Stomach (tissue), 4 donors: Measurements from ENCODE around the gene KDM6A.

Experiments
- POLR2A ChIP-seq, 4 donors: fragments of 450-650 bp; IDR thresholded peaks; one replicate each; pipeline ENCODE4 v1.6.1; 2016; ENCODE audit warnings: antibody characterized with exemption in 4 of 4, control low read depth in 2 of 4, mild to moderate bottlenecking in 1 of 4, moderate library complexity in 1 of 4
- TF ChIP-seq, protein P1 (sequence below), 7 experiments: fragments of 450-650 bp in 4 of 7; fragments of 200-600 bp in 3 of 7; sonication (generic) in 3 of 7; IDR thresholded peaks; one replicate each; pipeline ENCODE4 v1.5.1; 2016 to 2019; ENCODE audit warnings: antibody characterized with exemption in 7 of 7, control low read depth in 2 of 7, mild to moderate bottlenecking in 1 of 7

- no peak for TF ChIP-seq POLR2A (IDR thresholded peaks at IDR 0.05)
- TF ChIP-seq, protein P1, sequence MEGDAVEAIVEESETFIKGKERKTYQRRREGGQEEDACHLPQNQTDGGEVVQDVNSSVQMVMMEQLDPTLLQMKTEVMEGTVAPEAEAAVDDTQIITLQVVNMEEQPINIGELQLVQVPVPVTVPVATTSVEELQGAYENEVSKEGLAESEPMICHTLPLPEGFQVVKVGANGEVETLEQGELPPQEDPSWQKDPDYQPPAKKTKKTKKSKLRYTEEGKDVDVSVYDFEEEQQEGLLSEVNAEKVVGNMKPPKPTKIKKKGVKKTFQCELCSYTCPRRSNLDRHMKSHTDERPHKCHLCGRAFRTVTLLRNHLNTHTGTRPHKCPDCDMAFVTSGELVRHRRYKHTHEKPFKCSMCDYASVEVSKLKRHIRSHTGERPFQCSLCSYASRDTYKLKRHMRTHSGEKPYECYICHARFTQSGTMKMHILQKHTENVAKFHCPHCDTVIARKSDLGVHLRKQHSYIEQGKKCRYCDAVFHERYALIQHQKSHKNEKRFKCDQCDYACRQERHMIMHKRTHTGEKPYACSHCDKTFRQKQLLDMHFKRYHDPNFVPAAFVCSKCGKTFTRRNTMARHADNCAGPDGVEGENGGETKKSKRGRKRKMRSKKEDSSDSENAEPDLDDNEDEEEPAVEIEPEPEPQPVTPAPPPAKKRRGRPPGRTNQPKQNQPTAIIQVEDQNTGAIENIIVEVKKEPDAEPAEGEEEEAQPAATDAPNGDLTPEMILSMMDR (IDR thresholded peaks at IDR 0.05), result no peak
Observed at GRCh38 chrX:45140812-45141211, 267.8 kb downstream of the KDM6A start.
